T-helper 1 cell treated with Interleukin-12 subunit alpha and Interleukin-12 subunit beta and Interleukin-4 antibody, amounts not matched to agents 30 ng/mL and 1 ng/mL, for 36 hours (primary cell): ENCODE measurements around the gene JAKMIP2. TPM values are rescaled to one million over a fixed set of nuclear protein-coding genes. Genes with fewer than 3 reads are reported as not detected.
"Not testable (repeated sequence)": the region's sequence is repeated elsewhere in the genome, so short reads cannot be mapped to it uniquely, and the experiment has no call there.

ENCODE experiments used
- intact Hi-C: fragments of 100-400 bp; cut with micrococcal nuclease; formaldehyde crosslinking; loops from one replicate; pipeline ENCODE4 v1.15.1; 2024
- total RNA-seq: library from RNA; stranded (reverse); gene quantifications from 2 replicates; pipeline ENCODE4 v1.2.3, GENCODE V29; 2022

Gene JAKMIP2
- total RNA-seq, 1 donor from 2014 or later = 5.5 TPM

- intact Hi-C loops = no loop called here
Measured at GRCh38 chr5:147616421-147616820, 166.1 kb downstream of the JAKMIP2 start.

DNA sequence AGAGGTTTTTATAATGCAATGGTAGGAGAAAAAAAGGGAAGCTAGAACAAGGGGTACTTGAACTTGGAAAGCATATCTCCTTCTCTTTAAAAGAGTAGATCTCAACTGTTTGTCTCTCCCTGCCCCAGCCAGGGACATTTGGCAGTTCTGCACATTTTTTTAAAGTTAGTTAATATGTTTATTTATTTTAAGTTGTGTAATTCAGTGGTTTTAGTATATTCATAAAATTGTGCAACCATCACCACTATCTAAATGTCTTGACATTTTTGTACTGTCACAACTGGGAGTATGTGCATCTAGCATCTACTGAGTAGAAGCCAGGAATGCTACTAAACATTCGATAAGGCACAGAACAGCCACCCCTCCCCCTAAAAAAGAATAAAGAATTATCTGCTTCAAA lies 169.2 kb downstream of the JAKMIP2 start:
- intact Hi-C loops = no loop called here

- intact Hi-C loops = no loop called here
Measured at GRCh38 chr5:147611483-147611882, 171.0 kb downstream of the JAKMIP2 start.

- intact Hi-C loops = no loop called here
Measured at GRCh38 chr5:147610798-147611197, 171.7 kb downstream of the JAKMIP2 start.

- intact Hi-C loops = no loop called here
Measured at GRCh38 chr5:147601652-147602051, 180.9 kb downstream of the JAKMIP2 start.

GRCh38 chr5:147591120-147591519 lies 191.4 kb downstream of the JAKMIP2 start:
- intact Hi-C loops = no loop called here

GRCh38 chr5:147590096-147590495 lies 192.4 kb downstream of the JAKMIP2 start:
- intact Hi-C loops = no loop called here

DNA sequence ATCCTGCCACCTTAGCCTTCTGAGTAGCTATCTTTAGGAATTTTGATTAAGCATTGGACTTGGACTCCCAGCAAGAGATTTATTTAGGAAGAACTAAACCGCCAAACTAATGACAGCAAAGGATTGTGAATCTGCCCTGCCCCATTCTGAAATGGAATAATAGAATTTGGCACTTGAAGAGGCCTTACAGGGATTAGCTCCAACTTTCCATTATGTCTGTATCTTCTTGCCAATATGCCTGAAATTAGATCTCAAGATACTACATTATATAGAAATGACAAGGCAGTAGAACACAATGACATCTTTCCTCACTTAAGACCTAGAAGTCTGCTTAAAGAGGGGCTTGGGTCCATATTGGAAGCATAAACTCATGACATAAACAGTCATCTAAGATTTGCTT lies 195.7 kb downstream of the JAKMIP2 start:
- intact Hi-C loops = no loop called here

DNA sequence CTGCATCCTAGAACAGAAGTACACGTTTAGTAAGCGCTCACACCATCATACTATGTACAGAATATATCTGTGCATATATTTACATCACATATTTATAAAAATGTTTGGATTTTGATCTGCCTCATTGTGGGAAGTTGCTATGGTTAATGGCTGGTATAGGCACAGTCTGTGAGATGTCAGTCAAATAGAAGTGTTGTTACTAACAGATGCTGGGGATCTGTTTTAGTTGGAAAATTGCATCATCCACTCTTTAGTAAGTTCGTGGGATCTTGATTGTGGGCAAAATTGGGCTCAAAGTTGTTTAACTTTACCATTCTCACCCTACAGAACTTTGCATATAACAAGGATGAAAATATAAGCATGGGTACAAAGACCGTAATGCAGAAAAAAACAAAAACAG lies 196.3 kb downstream of the JAKMIP2 start:
- intact Hi-C loops = no loop called here

- intact Hi-C loops = not testable (repeated sequence)
Measured at GRCh38 chr5:147582272-147582671, 200.3 kb downstream of the JAKMIP2 start.

DNA sequence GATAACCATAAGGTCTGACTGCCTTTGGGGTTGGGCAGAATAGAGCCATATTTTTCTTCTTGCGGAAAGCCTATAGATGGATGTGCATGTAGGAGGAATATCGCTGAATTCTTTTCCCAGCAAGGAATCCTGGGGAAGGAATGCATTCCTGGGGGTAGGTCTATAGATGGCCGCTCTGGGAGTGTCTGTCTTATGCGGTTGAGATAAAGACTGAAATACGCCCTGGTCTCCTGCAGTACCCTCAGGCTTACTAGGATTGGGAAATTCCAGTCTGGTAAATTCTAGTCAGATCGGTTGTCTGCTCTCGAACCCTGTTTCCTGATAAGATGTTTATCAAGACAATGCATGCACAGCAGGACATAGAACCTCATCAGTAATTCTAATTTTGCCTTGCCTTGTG lies 202.1 kb downstream of the JAKMIP2 start:
- intact Hi-C loops = not testable (repeated sequence)

DNA sequence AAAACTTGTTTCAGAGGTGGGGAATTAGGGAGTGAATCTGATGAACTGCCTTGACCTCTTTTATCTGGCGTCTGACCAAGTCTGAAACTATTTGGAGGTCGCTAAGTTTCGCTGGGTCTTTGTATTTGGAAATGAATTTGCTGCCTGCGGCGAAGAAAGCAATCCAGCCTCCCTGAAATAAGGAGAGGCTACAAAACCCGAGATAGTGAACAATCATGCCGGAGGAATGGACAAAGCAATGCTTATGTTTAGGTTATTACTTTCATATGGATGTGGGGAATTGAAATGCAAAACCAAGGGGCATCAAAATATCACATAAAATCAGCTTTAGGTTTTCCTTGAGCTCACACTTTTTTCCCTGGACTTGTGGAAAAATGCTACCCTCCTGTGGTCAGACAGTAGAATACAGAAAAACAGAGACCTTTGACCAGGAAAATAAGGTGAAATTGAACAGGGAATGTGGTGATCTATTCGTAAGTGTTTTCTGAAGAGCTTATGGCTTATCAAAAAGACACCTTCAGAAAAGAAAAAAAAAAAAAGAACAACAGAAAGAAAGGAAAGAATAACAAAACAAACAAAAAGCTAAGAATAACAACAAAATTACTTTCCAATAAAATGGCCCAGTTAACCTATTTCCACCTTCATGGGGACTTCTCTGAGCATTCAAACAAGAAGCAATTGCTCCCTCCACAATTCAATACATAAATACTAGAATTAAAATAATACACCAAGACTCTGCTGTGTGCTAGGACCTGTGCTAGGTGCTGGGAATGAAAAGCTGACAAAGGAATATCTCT lies 204.1 kb downstream of the JAKMIP2 start:
- intact Hi-C loops = loop anchor here (1.0 to 10.0 kb wide), 2 partner anchors 124 to 354 kb away; no protein-coding TSS in a partner anchor

GRCh38 chr5:147576646-147577535 lies 205.6 kb downstream of the JAKMIP2 start:
- intact Hi-C loops = loop anchor here (1.0 to 10.0 kb wide), 2 partner anchors 245 to 352 kb away; no protein-coding TSS in a partner anchor

DNA sequence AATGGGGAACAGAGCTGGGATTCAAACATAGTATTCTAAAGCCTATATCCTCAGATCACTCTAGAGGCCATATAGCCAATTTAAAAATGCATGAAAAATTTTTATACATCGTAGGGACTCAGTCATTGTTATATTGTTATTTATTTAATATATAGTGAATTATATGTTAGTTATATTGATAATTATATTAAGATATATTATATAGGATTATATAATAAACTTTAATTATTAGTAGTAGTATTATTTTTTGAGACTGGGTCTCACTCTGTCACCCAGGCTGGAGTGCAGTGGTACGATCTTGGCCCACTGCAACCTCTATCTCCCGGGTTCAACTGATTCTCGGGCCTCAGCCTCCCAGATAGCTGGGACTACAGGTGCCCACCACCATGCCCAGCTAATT lies 206.9 kb downstream of the JAKMIP2 start:
- intact Hi-C loops = loop anchor here (10.0 kb wide), 1 partner anchor 351 kb away; no protein-coding TSS in a partner anchor

DNA sequence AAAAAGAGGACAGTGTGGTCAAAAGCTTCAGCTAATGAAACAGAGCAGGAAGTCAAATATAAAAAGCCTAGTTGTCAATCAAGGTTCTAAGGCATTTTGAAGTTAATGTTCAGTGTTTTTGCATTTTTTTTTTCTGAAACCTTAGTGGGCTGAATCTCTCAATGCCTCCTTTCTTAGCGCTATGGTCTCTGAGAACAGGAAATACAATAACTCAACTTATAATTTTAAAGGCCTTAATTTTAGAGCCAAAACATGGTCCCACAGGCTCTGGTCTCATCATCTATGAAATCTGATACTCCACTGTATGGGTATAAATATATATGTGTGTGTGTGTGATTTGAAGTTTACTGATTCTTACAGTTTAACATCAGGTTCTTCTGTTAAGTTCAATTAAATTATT lies 209.3 kb downstream of the JAKMIP2 start:
- intact Hi-C loops = loop anchor here (10.0 kb wide), 1 partner anchor 348 kb away; no protein-coding TSS in a partner anchor

- intact Hi-C loops = no loop called here
Measured at GRCh38 chr5:147568710-147569406, 213.7 kb downstream of the JAKMIP2 start.

- intact Hi-C loops = no loop called here
Measured at GRCh38 chr5:147567917-147568598, 214.5 kb downstream of the JAKMIP2 start.

- intact Hi-C loops = no loop called here
Measured at GRCh38 chr5:147565524-147565923, 217.0 kb downstream of the JAKMIP2 start.

DNA sequence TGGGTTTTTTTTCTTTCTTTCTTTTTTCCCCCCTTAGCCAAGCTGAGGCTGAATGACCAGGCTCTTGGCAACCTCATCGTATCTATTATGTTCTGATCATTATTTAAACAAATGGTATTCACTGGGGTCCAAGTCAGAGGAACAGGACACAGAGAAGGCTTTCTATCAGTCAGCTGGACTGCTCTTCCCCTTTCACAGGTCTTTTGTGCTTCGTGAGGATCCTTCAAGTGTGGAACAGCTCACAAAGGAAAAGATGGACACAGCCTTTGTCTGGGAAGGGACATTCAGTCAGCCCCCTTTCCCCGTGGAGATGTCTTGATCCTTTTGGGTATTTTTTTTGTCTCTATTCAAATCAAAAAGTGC lies 218.4 kb downstream of the JAKMIP2 start:
- intact Hi-C loops = no loop called here

GRCh38 chr5:147563466-147564123 lies 218.9 kb downstream of the JAKMIP2 start:
- intact Hi-C loops = no loop called here
